HUES48 (cell line): ENCODE measurements around the gene DPYD.

ENCODE experiments used
- H3K27ac ChIP-seq: one replicate; pipeline ENCODE4 v1.7.0; 2013; ENCODE audit warnings: low read depth, low read length, inconsistent platforms
- H3K27me3 ChIP-seq: 2 replicates; pipeline ENCODE4 v1.6.1; 2013; ENCODE audit warnings: mild to moderate bottlenecking, low read length; ENCODE audit not compliant: control insufficient read depth, insufficient read depth
- H3K36me3 ChIP-seq: 2 replicates; pipeline ENCODE4 v1.6.1; 2013; ENCODE audit warnings: low read length; ENCODE audit not compliant: control insufficient read depth, insufficient read depth
- H3K4me1 ChIP-seq: 2 replicates; pipeline ENCODE4 v1.6.1; 2013; ENCODE audit warnings: mild to moderate bottlenecking, low read length; ENCODE audit not compliant: control insufficient read depth, insufficient read depth
- H3K4me3 ChIP-seq: 2 replicates; pipeline ENCODE4 v1.5.1; 2013; ENCODE audit warnings: mild to moderate bottlenecking, low read depth, low read length
- H3K9ac ChIP-seq: 2 replicates; pipeline ENCODE4 v1.6.1; 2013; ENCODE audit warnings: mild to moderate bottlenecking, low read depth, low read length, moderate library complexity
- H3K9me3 ChIP-seq: 2 replicates; pipeline ENCODE4 v1.6.1; 2013; ENCODE audit warnings: low read length; ENCODE audit not compliant: control insufficient read depth, insufficient read depth

The DPYD gene

GRCh38 chr1:97651250-97651649 lies 269.6 kb downstream of the DPYD start:
- Histone ChIP-seq H3K27ac (no peak overlapping the region), H3K4me1 (no peaks in the 10 kb centered on the region), H3K36me3 (no peaks in the 10 kb centered on the region), H3K9ac (no peak overlapping the region), H3K27me3 (no peaks in the 10 kb centered on the region), H3K9me3 (no peaks in the 10 kb centered on the region; the same call in 1 of the 2 replicates), H3K4me3 (no peak overlapping the region)

GRCh38 chr1:97649591-97649990 lies 271.2 kb downstream of the DPYD start:
- no peaks in the 10 kb centered on the region for H3K36me3 ChIP-seq
- no peaks in the 10 kb centered on the region for H3K27me3 ChIP-seq
- H3K4me1 ChIP-seq: no peaks in the 10 kb centered on the region
- no peaks in the 10 kb centered on the region; the same call in 1 of the 2 replicates for H3K9me3 ChIP-seq
- no peak overlapping the region for H3K27ac ChIP-seq
- no peak overlapping the region for H3K9ac ChIP-seq
- no peak overlapping the region for H3K4me3 ChIP-seq

- Histone ChIP-seq H3K4me3 (no peak overlapping the region), H3K9ac (no peak overlapping the region), H3K4me1 (no peaks in the 10 kb centered on the region), H3K9me3 (no peaks in the 10 kb centered on the region; the same call in 1 of the 2 replicates), H3K27ac (no peak overlapping the region), H3K36me3 (no peaks in the 10 kb centered on the region), H3K27me3 (no peaks in the 10 kb centered on the region)
Observed at GRCh38 chr1:97647776-97648175, 273.1 kb downstream of the DPYD start.

- Histone ChIP-seq H3K9ac (no peak overlapping the region), H3K9me3 (no peaks in the 10 kb centered on the region; the same call in 1 of the 2 replicates), H3K36me3 (no peaks in the 10 kb centered on the region), H3K27me3 (no peaks in the 10 kb centered on the region), H3K27ac (no peak overlapping the region), H3K4me3 (no peak overlapping the region), H3K4me1 (no peaks in the 10 kb centered on the region)
Observed at GRCh38 chr1:97646071-97646470, 274.8 kb downstream of the DPYD start.

- no peak overlapping the region for H3K27ac ChIP-seq
- no peak overlapping the region for H3K9ac ChIP-seq
- no peak overlapping the region for H3K4me3 ChIP-seq
- H3K4me1 ChIP-seq: no peaks in the 10 kb centered on the region
- H3K9me3 ChIP-seq: no peaks in the 10 kb centered on the region
- H3K27me3 ChIP-seq: no peaks in the 10 kb centered on the region
- no peaks in the 10 kb centered on the region for H3K36me3 ChIP-seq
Observed at GRCh38 chr1:97640677-97641076, 280.2 kb downstream of the DPYD start.

GRCh38 chr1:97636941-97637340 lies 283.9 kb downstream of the DPYD start:
- Histone ChIP-seq H3K4me3 (no peak overlapping the region), H3K36me3 (no peaks in the 10 kb centered on the region), H3K27me3 (no peaks in the 10 kb centered on the region), H3K9me3 (no peaks in the 10 kb centered on the region), H3K4me1 (no peaks in the 10 kb centered on the region), H3K9ac (no peak overlapping the region), H3K27ac (no peak overlapping the region)

GRCh38 chr1:97634758-97635157 lies 286.1 kb downstream of the DPYD start:
- Histone ChIP-seq H3K4me1 (no peaks in the 10 kb centered on the region), H3K9ac (no peak overlapping the region), H3K4me3 (no peak overlapping the region), H3K27me3 (no peaks in the 10 kb centered on the region), H3K27ac (no peak overlapping the region), H3K36me3 (no peaks in the 10 kb centered on the region), H3K9me3 (no peaks in the 10 kb centered on the region)

- Histone ChIP-seq H3K27ac (no peak overlapping the region), H3K27me3 (no peaks in the 10 kb centered on the region), H3K9me3 (no peaks in the 10 kb centered on the region), H3K36me3 (no peaks in the 10 kb centered on the region), H3K9ac (no peak overlapping the region), H3K4me3 (no peak overlapping the region), H3K4me1 (no peaks in the 10 kb centered on the region)
Observed at GRCh38 chr1:97632776-97633175, 288.1 kb downstream of the DPYD start.

GRCh38 chr1:97632075-97632474 lies 288.8 kb downstream of the DPYD start:
- no peak overlapping the region for H3K4me3 ChIP-seq
- H3K27me3 ChIP-seq: no peaks in the 10 kb centered on the region
- no peaks in the 10 kb centered on the region for H3K9me3 ChIP-seq
- no peaks in the 10 kb centered on the region for H3K36me3 ChIP-seq
- H3K4me1 ChIP-seq: no peaks in the 10 kb centered on the region
- H3K27ac ChIP-seq: no peak overlapping the region
- H3K9ac ChIP-seq: no peak overlapping the region

- Histone ChIP-seq H3K27ac (no peak overlapping the region), H3K4me1 (no peaks in the 10 kb centered on the region), H3K36me3 (no peaks in the 10 kb centered on the region), H3K27me3 (no peaks in the 10 kb centered on the region), H3K4me3 (no peak overlapping the region), H3K9me3 (no peaks in the 10 kb centered on the region), H3K9ac (no peak overlapping the region)
Observed at GRCh38 chr1:97630948-97631347, 289.9 kb downstream of the DPYD start.

- no peaks in the 10 kb centered on the region for H3K9me3 ChIP-seq
- H3K27me3 ChIP-seq: no peaks in the 10 kb centered on the region
- H3K4me1 ChIP-seq: no peaks in the 10 kb centered on the region
- H3K9ac ChIP-seq: no peak overlapping the region
- no peak overlapping the region for H3K27ac ChIP-seq
- no peaks in the 10 kb centered on the region for H3K36me3 ChIP-seq
- no peak overlapping the region for H3K4me3 ChIP-seq
Observed at GRCh38 chr1:97630281-97630680, 290.6 kb downstream of the DPYD start.

GRCh38 chr1:97623220-97623619 lies 297.6 kb downstream of the DPYD start:
- H3K36me3 ChIP-seq: no peaks in the 10 kb centered on the region
- peaks cover 10% of the 10 kb centered on the region for H3K4me1 ChIP-seq
- peak overlapping the region; percentile 4 for H3K27ac ChIP-seq
- no peaks in the 10 kb centered on the region for H3K27me3 ChIP-seq
- H3K9me3 ChIP-seq: no peaks in the 10 kb centered on the region
- H3K9ac ChIP-seq: no peak overlapping the region
- H3K4me3 ChIP-seq: no peak overlapping the region
